Vagina (tissue), 2 donors: ENCODE data around the gene STIL.
"Not testable (repeated sequence)": the region's sequence is repeated elsewhere in the genome, so short reads cannot be mapped to it uniquely, and the experiment has no call there.

ENCODE experiments used
- CTCF ChIP-seq, 3 experiments: fragments of 450-650 bp in 2 of 3; fragments of 200-600 bp in 1 of 3; sonication (generic) in 1 of 3; IDR thresholded peaks; one replicate each; pipeline ENCODE4 v1.5.1; 2017 to 2019; ENCODE audit warnings: antibody characterized with exemption in 3 of 3, mild to moderate bottlenecking in 2 of 3, moderate library complexity in 2 of 3
- POLR2A ChIP-seq, 2 donors: fragments of 450-650 bp; IDR thresholded peaks; one replicate each; pipeline ENCODE4 v1.6.1; 2017; ENCODE audit warnings: antibody characterized with exemption in 2 of 2, mild to moderate bottlenecking in 2 of 2, moderate library complexity in 2 of 2

- TF ChIP-seq CTCF, POLR2A (IDR thresholded peaks at IDR 0.05): not testable (repeated sequence)
These were observed 110.4 kb downstream of the STIL start for GRCh38 chr1:47203504-47203903.
